Stimulated activated CD8-positive, alpha-beta memory T cell treated with anti-CD3 and anti-CD28 coated beads, Interleukin-4, amount 100 ng/mL, for 24 hours (primary cell): ENCODE results near the gene ANKRD11.
A peak's percentile ranks its signal among the peaks of the same experiment; 100 is the strongest.

Experiments
- DNase-seq: peaks from one replicate; pipeline ENCODE4 v3.0.0-alpha.2; 2020; ENCODE audit warnings: low read depth

Gene ANKRD11

DNA sequence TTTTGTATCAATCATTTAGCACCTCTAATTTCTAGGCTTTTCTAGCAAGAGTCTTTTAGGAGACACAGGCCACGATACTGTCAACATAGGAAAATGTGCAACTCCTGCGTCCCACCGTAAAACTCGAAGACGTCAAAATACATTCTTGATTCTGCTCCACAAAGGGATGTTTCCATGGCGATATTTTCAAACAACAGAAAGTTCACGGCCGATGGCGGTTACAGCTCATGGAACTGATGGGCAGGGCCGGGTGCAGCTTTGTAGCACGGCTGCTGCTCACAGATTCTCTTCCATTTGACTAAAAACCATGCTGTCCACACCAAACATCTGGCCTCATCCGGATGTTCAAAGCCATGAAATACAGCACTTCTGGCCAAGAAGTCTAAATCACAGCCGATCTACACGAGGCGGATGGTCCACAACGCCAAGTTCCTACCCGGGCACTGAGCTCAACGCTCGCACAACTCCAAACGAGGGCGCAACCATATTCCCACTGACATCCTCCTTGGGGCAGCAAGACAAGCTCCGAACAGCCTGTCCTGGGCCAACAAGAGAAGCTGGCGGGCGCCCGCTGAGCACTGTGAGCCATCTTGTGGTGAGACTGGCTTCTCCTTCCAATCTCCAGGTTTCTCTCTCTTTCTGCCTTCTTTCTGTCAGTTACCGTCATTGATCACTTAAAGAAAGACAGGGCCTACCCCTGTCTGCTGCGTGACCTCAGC is 193.0 kb downstream of the ANKRD11 start:
- DNase-seq, result no peak

DNA sequence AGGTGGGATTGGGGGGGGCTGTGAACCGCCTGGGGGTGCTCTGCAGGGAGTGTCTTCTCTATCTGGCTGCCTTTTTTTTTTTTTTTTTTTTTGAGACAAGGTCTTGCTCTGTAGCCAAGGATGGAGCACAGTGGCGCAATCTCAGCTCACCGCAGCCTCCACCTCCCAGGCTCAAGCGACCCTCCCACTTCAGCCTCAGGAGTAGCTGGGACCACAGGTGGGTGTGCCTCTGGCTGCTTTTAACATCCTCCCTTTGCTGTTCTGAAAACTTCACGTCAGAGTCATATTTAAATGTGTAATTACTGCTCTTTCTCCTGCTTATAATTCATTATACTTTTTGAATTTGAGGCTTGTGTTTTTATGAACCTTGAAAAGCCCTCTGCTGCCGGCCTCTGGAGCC is 194.4 kb downstream of the ANKRD11 start:
- no peak for DNase-seq

DNA sequence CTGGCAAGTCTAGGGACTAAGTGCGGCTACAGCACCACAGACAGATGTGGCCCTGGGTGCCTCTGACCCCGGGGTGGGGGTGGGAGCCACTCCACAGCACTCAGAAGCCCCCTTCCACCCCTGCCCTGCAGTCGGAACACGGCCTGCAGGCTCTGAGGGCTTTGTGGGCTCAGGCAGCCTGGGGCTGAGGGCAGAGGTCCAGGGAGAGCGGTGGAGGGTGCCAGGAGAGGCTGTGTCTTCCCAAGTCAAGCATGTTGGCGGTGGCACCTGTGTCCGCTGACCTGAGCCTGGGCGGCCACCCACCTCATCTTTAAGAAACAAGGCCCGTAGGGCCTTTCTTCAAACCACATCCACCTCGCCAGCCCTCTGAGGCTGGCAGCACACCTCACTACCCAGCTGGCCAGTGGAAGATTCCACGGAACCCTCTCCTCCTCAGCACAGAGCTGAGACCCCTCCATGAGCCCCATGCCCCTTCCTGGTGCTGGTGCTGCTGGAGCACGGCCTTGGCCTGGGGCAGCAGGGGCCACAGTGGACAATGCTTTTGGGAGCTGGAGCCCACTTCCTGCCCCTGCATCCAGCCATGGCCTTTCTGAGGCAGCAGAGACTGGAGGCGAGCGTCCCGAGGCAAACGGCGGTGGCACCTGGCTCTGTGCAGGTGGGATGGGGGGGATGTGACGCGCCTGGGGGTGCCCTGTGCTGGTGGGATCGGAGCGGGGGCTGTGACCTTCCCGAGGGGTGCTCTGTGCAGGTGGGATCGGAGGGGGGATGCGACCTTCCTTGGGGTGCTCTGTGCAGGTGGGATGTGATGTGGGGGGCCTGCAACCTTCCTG is 195.1 kb downstream of the ANKRD11 start:
- DNase-seq, result no peak

DNA sequence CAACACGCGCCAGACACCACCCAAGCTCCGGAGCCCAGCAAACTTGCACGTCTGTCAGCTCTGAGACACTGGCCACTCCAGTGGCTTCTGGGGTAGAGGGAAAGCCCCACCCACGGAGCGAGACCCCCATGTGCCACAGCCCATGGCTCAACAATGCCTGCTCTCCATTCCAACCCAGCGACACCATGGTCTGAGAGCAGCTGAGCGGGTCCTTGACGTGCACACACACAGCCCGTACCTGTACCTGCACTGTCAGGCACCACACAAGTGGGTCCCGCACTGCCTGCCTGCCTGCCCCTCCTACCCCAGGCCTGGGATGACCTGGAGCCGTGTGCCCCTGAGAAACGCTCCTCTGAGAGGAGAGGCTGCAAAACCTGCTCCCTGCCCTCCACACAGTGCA is 195.9 kb downstream of the ANKRD11 start:
- no peak for DNase-seq

DNA sequence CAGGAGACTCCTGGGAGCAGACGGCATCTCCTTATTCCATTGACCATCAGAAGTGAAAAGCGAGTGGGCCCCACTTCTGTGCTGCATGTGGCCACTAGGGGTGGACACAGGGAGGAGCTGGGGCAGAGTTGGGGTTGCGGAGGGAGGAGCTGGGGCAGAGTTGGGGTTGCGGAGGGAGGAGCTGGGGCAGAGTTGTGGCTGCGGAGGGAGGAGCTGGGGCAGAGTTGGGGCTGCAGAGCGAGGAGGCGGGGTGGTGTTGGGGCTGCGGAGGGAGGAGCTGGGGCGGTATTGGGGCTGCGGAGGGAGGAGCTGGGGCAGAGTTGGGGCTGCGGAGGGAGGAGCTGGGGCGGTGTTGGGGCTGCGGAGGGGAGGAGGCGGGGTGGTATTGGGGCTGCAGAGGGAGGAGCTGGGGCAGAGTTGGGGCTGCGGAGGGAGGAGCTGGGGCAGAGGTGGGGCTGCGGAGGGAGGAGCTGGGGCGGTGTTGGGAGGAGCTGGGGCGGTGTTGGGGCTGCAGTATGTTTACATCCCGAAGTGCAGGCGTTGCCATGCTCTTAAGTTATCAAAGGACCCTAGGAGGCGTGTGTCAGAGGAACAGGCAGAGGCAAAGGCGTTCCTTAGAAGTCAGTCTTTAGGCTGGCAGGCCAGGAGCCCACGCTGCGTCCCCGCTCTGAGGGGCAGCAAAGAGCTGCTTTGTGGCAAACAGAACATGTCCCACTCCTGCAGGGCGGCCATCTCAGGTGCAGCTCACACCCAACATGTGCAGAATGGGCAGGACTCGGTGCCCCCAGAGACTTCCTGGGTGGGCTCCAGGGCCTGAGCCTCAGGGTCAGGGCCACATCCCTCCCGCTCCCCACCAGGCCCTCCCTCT is 196.9 kb downstream of the ANKRD11 start:
- no peak for DNase-seq

DNA sequence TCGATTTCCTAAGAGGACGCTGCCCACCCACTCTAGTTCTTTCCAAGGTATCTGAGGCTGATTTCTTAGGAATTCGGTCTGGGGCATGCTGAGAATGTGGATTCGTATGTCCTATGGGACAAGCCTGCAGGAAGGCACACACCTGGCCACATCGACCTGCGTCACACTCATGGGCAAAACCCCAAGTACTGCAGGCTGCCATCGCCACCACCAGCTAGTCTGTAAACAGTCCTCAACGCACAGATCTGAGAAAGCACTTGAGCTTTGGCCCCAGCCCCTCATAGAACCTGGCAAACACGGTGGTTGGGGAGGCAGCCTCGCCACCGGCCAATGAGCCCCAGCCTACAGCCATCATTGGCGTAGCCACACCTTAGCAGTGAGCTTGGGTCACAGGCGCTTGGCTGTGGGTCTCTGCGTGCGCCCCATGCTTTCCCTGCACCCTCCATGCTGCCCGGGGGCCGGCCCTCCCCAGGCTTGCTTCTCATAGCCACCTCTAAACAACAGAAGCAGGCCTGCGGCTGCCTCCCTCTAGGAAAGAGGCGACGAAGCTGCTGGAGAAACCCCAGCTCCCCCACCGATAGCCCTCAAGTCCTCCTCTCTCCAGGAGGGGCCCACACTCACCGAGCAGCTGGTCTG is 197.8 kb downstream of the ANKRD11 start:
- no peak for DNase-seq

DNA sequence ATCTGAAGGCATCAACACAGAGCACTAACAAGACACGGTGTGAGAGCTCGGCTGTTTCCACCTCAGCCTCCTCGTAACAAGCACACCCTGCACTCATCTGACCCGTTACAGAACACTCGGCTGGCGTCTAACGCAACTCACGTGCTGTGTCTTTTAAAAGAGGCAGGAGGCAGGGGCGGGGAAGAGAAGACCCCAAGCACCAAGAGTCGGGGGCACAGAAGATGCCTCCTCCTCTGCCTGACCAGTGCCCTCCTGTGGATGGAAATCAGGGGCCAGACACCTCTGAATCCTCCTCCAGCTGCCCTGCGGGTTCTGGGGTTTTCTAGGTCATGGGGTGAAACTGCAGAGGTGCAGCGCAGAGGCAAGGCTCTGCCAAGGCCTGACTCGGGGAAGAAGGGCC is 198.6 kb downstream of the ANKRD11 start:
- no peak for DNase-seq

DNA sequence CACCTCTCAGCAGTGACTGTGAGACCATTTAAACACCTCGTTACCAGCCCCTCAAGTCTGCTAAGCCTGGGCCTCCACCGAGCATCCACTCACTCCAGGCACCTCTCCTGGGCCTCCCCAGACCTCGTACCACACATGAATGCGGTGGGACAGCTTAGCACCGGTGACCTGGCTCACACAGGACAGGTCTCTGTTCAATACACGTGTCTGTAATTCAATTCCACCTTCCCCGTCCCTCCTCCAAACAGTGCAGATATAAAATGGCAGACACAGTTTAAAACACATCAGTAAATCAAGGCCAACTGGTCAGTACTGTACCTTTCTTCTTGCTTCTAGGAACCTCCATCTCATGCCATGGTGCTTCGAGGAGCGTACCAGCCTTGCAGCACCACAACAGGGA is 199.0 kb downstream of the ANKRD11 start:
- no peak for DNase-seq

DNA sequence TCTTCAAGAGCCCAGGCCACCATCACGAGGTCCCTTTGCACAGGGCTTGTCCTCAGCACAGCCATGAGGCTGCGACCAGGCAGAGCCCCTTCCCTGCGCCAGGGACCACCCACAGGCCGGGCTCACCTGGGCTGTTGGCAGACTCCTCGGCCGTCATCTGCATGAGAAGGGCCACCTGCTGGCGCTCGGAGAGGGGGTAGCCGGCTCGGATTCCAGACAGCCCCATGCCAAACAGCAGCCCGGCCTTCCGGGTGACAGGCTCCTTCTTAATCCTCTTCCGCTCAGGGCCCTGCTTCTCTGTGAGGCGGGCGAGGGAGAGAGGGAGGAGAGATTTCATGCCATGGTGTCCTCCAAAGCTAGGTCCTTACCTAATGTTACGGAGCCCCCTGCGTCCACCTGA is 199.5 kb downstream of the ANKRD11 start:
- DNase-seq, result no peak

DNA sequence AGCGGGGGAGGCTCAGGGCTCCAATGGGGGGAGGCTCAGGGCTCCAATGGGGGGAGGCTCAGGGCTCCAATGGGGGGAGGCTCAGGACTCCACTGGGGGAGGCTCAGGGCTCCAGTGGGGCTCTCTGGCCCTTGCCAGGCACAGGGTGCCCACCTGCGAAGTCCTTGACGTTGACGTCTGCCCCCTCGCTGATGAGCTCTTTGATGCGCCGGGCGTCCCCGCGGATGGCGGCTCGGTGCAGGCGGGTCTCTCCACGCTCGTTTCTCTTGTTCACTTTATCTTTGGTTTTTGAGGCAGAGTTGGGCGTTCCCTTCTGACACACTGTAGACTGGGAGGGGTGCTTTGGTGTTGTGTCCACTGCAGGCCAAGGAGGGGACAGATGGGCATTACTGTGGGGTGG is 199.9 kb downstream of the ANKRD11 start:
- DNase-seq, result no peak

DNA sequence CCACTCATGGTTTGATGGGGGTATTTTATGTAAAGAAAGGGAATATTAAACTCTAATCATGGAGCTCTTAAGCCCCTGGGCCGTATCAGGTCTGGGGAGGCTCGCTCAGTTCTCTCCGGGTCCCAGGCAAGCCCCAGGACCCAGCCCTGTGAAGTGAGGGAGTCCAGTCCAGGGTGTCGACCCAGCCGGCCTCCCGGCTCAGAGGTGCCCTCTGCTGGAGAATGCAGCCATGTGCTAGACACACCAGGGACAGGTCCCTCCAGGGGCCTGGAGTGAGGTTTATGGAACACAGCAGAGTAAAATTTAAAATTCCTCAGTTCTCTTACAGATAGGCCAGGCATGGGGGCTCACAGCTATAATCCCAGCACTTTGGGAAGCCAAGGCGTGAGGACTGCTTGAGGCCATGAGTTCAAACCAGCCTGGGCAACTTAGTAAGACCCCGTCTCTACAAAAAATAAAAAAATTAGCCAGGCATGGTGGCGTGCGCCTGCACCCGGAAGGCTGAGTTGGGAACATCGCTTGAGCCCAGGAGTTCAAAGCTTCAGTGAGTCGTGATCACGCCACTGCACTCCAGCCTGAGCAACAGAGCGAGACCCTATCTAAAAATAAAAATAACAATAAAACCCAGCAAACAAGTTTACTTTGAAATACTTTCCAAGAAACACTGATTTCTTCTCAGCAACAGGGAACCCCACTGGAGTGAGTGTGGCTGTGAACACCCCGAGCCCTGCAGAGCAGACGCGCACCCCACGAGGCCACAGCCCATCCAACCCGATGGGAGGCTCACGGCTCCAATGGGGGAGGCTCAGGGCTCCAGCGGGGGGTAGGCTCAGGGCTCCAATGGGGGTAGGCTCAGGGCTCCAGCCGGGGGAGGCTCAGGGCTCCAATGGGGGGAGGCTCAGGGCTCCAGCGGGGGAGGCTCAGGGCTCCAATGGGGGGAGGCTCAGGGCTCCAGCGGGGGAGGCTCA is 200.6 kb downstream of the ANKRD11 start:
- peak; percentile 58 for DNase-seq

DNA sequence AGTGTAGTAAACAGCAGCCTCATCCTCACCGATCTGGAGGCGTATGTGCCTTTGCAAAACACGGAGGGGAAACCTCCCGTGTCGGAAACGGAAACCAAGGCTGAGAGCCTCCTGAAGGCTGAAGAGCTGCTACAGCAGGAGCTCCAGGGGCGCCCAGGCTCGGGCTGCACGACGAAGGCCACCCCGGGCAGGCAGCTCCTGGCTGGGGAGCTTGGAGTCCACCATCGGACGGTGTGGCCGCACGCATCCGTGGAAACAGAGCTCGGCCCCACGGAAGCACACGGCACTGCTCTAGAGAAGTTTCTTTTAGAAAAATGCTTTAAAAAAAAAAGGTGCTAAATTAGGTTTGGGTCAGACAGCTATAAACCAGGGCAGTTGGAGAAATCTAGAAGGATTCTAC is 201.4 kb downstream of the ANKRD11 start:
- DNase-seq, result no peak

DNA sequence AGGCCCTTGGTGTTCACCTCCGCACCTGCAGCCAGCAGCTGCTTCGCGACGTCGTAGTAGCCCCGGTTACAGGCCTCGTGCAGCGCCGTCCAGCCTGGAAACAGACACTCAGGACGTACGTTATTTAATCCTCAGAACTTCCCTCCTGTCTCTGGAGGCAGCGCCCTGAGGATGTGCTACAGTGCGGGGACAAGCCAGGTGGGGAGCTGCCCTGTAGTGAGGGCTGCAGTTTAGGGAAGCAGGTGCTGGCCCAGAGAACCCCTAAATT is 201.8 kb downstream of the ANKRD11 start:
- DNase-seq, result no peak

DNA sequence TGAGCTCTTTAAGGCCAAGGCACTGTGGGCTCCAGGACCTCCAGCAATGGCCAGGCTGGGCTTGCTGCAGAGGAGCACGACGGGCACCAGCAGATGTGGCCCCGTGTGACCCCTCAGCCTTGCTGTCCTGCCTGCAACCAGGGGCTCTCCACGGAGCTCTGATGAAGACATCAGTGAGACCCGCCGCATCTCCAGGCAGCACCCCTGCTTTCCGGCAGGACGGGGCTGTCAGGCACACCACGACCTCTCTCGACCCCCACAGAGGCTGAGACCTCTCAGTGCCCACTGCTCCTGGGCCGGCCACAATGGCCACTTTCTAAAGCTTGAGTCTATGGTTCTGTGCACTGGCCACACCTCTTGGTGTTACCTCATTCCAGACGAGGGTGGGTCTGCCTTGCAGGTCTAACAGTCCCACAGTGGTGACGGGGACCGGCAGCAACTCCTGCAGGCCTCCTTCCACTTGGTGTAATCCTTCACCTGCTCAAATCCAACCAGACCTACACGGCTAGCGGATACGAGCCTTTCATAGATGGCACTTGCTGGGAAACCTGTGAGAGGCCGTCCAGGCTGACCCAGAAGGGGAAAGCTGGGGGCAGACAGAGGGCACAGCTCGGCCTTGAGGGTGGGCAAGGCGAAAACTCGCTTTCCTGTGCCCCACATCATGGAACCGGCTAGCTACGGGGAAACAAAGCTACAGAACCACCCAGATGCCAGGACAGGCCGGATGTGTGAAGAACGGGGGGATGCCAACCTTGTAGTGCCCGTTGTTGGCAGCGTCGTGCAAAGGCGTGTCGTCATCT is 202.4 kb downstream of the ANKRD11 start:
- no peak for DNase-seq

DNA sequence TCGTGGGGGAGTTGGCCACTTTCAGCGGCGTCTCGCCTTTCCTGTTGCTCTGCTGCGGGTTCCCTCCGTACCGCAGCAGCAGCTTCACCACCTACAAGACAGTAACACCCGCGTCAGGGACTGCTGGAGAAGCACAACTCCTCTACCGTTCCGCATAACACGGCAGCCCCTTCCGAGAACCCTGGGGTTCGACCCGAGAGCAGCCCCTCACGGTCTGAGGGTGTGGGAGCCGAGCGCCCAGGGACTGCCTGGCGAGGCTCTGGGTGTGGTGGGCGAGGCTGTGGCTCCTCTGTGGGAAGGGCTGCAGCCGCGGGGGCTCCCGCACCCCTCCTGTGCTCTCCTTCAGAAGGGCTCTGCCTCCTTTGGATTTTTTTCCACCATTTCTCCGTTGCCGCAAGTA is 204.3 kb downstream of the ANKRD11 start:
- no peak for DNase-seq

DNA sequence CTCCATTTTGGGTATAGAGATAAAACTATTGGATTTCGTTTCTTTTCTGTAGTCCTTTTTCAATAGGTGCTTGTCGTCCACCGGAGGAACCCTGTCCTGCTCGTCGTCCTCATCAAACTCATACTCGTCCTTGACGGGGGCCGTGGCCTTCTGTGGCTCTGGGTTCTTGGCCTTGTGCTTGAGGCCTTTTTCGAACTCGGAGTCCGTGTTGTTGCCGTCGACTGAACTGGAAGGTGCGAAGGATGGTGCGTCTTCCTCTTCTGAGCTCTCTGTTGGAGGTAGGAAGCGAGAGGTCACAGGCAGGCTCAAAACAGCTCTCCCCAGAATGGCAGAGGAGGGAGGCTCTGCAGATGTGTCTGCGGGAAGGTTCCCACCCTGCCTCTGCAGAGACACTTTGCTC is 205.0 kb downstream of the ANKRD11 start:
- no peak for DNase-seq

DNA sequence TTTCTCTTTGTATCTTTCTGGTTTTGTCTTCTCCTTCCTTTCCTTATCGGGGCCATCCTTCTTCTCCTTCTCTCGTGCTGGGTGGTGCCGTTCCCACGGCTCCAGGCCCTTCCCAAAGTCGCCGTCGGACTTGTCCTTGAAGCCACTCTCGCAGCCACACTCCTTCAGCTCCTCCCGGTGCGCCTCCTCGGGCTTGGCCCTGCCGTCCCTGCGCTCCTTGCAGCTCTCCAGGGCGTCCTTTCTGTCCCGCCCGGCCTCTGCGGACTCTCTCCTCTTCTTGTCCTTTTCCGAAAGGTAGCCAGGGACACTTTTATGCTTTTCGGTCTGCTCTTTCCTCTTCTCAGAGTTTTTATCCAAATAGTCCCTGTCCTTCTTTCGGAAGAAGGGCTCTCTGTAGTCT is 206.9 kb downstream of the ANKRD11 start:
- DNase-seq, result no peak

DNA sequence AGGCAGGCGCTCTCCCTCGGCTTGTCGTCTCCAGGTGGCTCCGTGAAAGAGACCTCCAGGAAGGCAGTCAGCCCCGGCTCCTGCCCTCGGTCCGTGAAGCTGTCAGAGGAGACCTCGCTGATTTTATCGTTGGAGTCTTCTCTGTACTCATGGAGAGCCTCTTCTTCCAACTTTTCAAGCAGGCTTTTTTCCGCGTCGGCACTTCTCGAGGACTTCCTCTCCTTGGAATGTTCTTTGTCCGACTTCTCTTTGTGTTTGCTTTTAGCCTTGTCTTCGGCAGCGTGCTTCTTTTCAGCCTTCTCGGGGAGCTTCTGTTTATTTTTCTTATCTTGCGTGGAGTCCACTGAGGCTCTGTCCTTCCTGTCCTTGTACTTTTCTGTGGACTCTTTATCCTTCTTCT is 207.8 kb downstream of the ANKRD11 start:
- no peak for DNase-seq

DNA sequence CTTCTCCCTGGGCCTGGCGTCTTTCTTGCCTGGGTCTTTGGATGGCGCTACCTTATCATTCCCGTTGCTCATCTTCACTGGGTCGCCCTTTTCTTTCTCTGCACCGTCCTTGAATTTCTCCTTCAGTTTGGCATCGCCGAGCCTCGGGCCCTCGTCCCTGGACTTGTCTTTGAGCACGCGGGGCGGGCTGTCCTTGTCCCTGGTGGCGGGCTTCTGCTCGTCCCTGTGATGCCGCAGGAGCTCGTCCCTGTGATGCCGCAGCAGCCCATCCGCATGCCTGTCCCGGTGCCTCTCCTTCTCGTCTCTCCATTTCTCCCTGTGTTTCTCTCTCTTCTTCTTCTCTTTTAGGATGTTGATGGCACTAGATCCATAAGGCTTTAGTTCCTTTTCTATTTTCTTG is 208.5 kb downstream of the ANKRD11 start:
- DNase-seq, result no peak

DNA sequence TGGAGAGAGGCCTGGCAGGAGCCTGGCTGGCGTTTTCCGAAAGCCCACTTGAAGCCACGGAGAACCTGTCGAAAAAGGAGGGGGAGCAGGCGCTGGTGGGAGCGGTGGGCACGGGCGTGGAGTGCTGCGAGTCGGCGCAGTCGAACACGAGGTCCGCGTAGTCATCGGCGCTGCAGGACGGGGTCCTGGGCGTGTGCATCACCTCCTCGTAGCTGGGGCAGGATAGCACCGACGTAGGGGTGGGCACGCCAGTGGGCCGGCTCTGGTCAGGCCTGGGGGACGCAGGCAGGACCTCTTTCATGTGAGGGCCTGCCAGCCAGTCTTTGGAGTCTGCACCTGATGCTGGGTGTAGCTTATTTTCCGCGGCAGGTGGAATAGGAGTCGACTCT is 209.2 kb downstream of the ANKRD11 start:
- no peak for DNase-seq
